ENCODE measurements around the gene PCOLCE2. TPM values are rescaled to one million over a fixed set of nuclear protein-coding genes. Genes with fewer than 3 reads are reported as not detected.

The PCOLCE2 gene
- total RNA-seq, 1 experiment from 2014 or later = 4.4 TPM

DNA sequence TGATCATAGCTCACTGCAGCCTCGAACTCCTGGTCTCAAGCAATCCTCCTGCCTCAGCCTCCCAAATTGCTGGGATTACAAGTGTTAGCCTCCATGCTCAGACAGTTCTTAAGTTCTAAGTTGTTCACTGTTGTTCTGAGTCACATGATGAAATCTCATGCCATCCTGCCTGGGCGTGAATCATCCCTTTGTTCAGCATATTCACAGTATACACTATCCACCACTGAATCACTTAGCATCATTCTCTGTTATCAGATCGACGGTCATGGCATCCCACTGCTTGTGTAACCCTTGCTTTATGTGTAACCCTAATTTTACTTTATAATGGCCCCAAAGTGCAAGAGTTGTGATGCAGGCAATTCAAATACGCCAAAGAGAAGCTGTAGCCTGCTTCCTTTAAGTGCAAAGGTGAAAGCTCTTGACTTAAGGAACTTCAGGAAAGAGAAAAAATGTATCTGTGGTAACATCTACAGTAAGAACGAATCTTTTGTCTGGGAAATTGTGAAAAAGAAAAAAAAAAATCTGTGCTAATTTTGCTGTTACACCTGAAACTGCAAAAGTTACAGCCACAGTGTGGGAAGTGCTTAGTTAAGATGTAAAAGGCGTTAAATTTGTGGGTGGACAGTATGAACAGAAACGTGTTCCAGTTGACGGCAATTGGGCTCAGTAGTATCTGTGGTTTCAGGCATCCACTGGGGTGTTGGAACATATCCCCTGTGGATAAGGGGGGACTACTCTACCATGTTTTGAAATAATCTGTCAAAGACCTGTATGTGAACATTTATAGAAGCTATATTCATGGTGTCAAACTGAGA lies 80.6 kb downstream of the PCOLCE2 start:
- no peaks in the 10 kb centered on the region for H3K9me3 ChIP-seq (ENCODE audit: control insufficient read depth in 1 of 2, insufficient read depth in 1 of 2, low read depth in 1 of 2, low read length in 2 of 2)
- H3K36me3 ChIP-seq (ENCODE audit: control insufficient read depth in 1 of 2, insufficient read depth in 2 of 2, low read length in 2 of 2) = no peaks in the 10 kb centered on the region
- peak; percentile 50 for DNase-seq (ENCODE audit: low read depth, low spot score)
- H3K27ac ChIP-seq (ENCODE audit: low read depth, low read length) = no peak overlapping the region
- RAD21 ChIA-PET (ENCODE audit: low non-redundant PET in 1 of 2, low total read pairs in 2 of 2, uncharacterized antibody in 2 of 2, unreplicated experiment in 2 of 2) = no interaction called here
- CTCF ChIA-PET = interaction anchor here (1.8 kb wide), 1 partner anchor 21 kb away, joined by 6 read pairs; no protein-coding TSS in a partner anchor
- H3K27me3 ChIP-seq (ENCODE audit: insufficient read depth, low read length) = no peaks in the 10 kb centered on the region
- H4K20me1 ChIP-seq (ENCODE audit: insufficient read depth) = no peaks in the 10 kb centered on the region
- no TSS peak for BruUV-seq (replicated peaks)
- H2AFZ ChIP-seq (ENCODE audit: low read depth, low read length, poor library complexity, severe bottlenecking) = no peak overlapping the region
- no peak overlapping the region for H3K4me2 ChIP-seq (ENCODE audit: low read length)
- ATAC-seq = 0 out of 2 replicates have a peak, but pooled peaks have one; percentile 30
- H3K4me3 ChIP-seq (replicated peaks in 1 of 2; ENCODE audit: low read depth in 1 of 2, low read length in 2 of 2) = no peak overlapping the region
- no peak overlapping the region for H3K9ac ChIP-seq (ENCODE audit: low read length)
- peaks cover 0 to 5% of the 10 kb centered on the region in 2 experiments; a peak in 1 of 4 replicates for H3K4me1 ChIP-seq (ENCODE audit: control insufficient read depth in 1 of 2, insufficient read depth in 2 of 2, low read length in 2 of 2)
- no peaks in the 10 kb centered on the region for H3K79me2 ChIP-seq (ENCODE audit: insufficient read depth, low read length)
- intact Hi-C loops (cut with micrococcal nuclease) = no loop called here
- TF ChIP-seq CEBPB (IDR thresholded peaks at IDR 0.05; ENCODE audit: low read depth) (peak; percentile 65; the same call in 1 of the 2 replicates), FOSL1 (IDR thresholded peaks at IDR 0.05; ENCODE audit: low read depth) (peak; percentile 9; the same call in 1 of the 2 replicates), RAD21 (IDR thresholded peaks at IDR 0.05; ENCODE audit: low read depth) (no peak), ELF1 (IDR thresholded peaks at IDR 0.05; ENCODE audit: borderline replicate concordance, low read depth) (no peak)
- no peaks in the 10 kb centered on the region for H3K9me2 ChIP-seq (ENCODE audit: insufficient read depth)
- POLR2A ChIA-PET = no interaction called here

DNA sequence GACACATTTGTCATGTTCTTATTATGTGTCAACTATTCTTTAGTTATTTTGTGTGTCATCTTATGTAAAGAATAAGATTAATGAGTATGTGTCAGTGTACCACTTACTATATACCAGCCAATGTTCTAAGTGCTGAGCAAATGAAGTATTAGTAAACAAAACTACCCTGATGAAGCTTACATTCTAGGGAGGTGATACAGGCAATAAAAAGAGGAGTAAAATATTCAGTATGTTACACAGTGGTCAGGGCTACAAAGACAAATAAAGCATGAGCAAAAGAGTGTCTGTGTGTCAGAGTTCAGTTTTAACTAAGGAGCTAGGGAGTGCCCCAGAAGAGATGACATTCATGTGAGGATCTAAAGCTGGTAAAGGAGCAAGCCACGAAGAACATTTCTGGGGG lies 86.0 kb downstream of the PCOLCE2 start:
- Histone ChIP-seq H3K9ac (ENCODE audit: low read length) (no peak overlapping the region), H3K9me3 (ENCODE audit: control insufficient read depth in 1 of 2, insufficient read depth in 1 of 2, low read depth in 1 of 2, low read length in 2 of 2) (no peaks in the 10 kb centered on the region), H3K4me1 (ENCODE audit: control insufficient read depth in 1 of 2, insufficient read depth in 2 of 2, low read length in 2 of 2) (peaks cover 0 to 2% of the 10 kb centered on the region in 2 experiments; a peak in 1 of 4 replicates), H3K27me3 (ENCODE audit: insufficient read depth, low read length) (no peaks in the 10 kb centered on the region), H3K27ac (ENCODE audit: low read depth, low read length) (no peak overlapping the region), H3K9me2 (ENCODE audit: insufficient read depth) (no peaks in the 10 kb centered on the region), H2AFZ (ENCODE audit: low read depth, low read length, poor library complexity, severe bottlenecking) (no peak overlapping the region), H3K79me2 (ENCODE audit: insufficient read depth, low read length) (no peaks in the 10 kb centered on the region), H3K4me3 (replicated peaks in 1 of 2; ENCODE audit: low read depth in 1 of 2, low read length in 2 of 2) (no peak overlapping the region), H4K20me1 (ENCODE audit: insufficient read depth) (no peaks in the 10 kb centered on the region), H3K4me2 (ENCODE audit: low read length) (no peak overlapping the region), H3K36me3 (ENCODE audit: control insufficient read depth in 1 of 2, insufficient read depth in 2 of 2, low read length in 2 of 2) (no peaks in the 10 kb centered on the region)
- RAD21 ChIA-PET (ENCODE audit: low non-redundant PET in 1 of 2, low total read pairs in 2 of 2, uncharacterized antibody in 2 of 2, unreplicated experiment in 2 of 2) = no interaction called here
- CTCF ChIA-PET = no interaction called here
- no TSS peak for BruUV-seq (replicated peaks)
- DNase-seq (ENCODE audit: low read depth, low spot score) (no peak), ATAC-seq (no peak)
- intact Hi-C loops (cut with micrococcal nuclease) = no loop called here
- TF ChIP-seq ELF1 (IDR thresholded peaks at IDR 0.05; ENCODE audit: borderline replicate concordance, low read depth) = no peak
- TF ChIP-seq, protein P1, sequence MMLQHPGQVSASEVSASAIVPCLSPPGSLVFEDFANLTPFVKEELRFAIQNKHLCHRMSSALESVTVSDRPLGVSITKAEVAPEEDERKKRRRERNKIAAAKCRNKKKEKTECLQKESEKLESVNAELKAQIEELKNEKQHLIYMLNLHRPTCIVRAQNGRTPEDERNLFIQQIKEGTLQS (IDR thresholded peaks at IDR 0.05) = no peak
- TF ChIP-seq JUND (IDR thresholded peaks at IDR 0.05) = no peak
- no peak for TF ChIP-seq EGR1 (IDR thresholded peaks at IDR 0.05; ENCODE audit: low read depth)
- POLR2A ChIA-PET = no interaction called here

All from HCT116 (cell line).